HG03196 (cell line): ENCODE results near the gene DHRS3.

Experiments
- ATAC-seq: cut with Tn5 transposase; IDR thresholded peaks from one replicate; pipeline ENCODE4 v1.9.1; 2021; ENCODE audit not compliant: unreplicated experiment

The DHRS3 gene

DNA sequence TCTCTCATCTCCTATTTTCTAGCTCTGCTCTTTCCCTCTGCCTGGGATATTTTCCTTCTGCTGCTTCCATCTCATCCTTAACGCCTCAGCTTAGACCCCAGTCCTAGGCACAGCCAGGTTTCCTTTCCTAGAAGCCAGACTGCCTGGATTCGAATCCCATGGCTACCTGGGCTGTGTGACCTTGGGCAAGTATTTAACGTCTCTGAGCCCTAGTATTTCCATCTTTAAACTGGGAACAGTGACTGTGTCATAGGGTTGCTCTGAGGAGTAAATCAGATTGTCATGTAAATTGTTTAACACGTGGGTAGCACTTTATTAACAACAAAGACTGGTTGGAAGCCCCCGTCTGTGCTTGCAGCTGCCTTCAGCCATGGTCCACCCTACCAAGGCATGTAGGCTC, 18.4 kb downstream of the DHRS3 start:
- ATAC-seq, result no peak

DNA sequence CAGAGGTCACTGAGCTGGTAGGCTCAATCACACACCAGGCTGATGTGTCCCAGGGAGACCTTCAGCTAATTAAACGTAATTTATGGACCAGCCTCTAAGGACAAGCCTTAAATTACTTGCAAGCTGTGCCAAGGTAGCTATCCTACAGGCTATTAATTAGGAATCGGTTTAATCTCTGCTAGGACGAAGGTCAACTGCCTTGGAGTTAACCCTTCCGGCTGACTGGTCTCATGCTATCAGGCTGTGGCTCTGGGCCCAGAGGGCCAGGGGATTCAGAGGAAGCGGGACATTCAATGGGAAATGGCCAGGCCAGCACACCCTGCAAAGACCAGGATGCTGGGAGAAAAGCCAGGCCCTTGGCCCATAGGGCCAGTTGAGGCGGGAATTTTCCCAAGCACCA, 19.0 kb downstream of the DHRS3 start:
- ATAC-seq, result no peak

DNA sequence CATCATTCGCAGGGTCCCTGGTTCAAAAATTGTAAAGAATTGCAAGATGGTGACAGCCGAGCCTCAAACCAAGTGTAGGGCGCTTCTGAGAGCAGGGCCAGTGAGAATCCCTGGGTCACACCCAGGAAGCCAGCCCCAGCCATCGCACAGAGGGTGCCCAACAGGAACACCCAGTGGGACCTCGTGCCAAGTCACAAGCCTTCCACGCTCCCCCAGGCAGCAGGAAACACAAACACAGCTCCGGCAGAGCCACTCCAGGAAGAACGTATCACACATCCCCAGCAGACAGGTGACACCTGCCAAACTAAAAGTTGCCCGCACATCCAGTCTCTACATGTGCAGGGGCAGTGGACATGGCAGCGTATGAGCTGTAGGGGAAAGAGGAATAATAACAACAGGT, 20.2 kb downstream of the DHRS3 start:
- no peak for ATAC-seq

- ATAC-seq, result no peak
Observed at GRCh38 chr1:12596007-12596821, 21.8 kb downstream of the DHRS3 start.

- ATAC-seq, result no peak
Observed at GRCh38 chr1:12595757-12596006, 22.3 kb downstream of the DHRS3 start.

DNA sequence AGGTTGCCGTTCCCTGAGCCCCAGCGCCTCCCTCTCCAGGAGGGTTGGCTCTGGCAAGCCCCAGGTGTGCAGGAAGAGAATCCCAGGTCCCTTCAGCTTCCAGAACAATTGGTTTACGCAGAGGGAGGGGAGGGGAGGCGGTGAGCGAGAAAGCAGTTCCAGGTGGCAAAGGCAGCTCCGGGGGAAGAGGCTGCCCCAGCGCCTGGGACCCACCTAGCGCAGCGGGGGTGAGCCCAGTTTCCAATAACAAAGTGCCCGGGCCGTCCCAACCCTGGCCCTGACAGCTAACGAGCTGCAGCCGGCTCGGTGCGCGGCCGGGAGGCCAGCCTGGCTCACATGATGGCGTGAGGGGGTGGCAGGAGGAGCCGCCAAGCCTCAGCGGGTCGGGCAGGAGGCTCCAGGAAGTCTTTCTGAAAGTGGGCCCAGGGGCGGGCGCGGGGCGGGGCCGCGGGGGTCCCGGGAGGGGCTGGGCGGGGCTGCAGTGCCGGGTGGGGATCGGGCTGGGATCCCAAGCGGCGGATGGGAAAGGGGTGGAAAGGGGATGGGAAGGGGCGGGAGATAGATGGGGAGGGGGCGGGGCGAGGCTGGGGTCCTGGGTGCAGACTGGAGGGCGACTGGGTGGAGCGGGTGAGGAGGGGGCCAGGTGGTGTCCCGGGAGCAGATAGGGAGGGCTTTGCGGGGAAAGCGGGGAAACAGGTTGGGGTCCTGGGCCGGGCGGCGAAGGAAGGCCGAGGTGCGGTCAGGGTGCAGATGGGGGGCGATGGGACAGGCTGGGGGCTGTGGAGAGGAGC, 22.8 kb downstream of the DHRS3 start:
- no peak for ATAC-seq

GRCh38 chr1:12594490-12594889, 23.5 kb downstream of the DHRS3 start:
- ATAC-seq, result no peak

DNA sequence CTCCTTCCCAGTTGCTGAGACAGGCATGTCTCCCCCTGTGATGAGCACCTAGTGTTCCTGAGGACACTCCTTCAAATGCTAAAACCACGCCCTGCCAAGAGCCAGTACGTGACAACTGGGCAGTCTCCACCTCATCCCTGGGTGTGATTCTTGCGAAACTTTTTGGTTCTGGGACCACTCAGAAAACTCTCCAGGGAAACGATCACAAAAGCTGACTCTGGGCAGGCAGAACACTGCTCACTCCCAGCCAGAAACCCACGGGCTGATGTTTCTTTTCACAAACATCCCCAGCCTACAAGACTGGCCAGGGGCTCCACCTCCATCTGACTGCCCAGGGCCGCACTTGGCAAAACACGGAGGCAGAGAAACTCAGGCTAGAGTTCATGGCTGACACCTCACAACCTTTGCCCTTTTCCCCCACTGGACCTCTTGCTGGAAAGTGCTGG, 24.4 kb downstream of the DHRS3 start:
- no peak for ATAC-seq

- ATAC-seq, result no peak
Observed at GRCh38 chr1:12592496-12592895, 25.5 kb downstream of the DHRS3 start.

- no peak for ATAC-seq
Observed at GRCh38 chr1:12591267-12591938, 26.6 kb downstream of the DHRS3 start.

DNA sequence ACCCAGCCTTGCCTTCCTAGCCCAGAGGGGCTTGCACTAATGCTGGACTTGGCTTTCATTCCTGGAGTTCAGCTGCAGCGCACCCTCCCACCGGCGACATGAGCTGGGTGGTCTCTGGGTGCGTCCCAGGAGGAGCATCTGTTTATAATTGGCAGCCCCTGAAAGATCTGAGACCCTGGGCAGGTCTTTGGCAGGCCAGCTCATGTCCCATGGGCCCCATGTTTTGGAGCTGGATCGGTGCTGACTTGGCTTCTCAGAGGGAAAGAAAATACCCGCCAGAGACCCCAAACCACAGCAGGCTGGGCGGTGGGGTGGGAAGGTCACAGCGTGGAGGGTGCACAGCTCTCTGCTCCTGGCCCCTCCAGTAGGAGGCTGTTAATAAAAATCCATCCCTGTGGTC, 29.3 kb downstream of the DHRS3 start:
- ATAC-seq, result no peak

DNA sequence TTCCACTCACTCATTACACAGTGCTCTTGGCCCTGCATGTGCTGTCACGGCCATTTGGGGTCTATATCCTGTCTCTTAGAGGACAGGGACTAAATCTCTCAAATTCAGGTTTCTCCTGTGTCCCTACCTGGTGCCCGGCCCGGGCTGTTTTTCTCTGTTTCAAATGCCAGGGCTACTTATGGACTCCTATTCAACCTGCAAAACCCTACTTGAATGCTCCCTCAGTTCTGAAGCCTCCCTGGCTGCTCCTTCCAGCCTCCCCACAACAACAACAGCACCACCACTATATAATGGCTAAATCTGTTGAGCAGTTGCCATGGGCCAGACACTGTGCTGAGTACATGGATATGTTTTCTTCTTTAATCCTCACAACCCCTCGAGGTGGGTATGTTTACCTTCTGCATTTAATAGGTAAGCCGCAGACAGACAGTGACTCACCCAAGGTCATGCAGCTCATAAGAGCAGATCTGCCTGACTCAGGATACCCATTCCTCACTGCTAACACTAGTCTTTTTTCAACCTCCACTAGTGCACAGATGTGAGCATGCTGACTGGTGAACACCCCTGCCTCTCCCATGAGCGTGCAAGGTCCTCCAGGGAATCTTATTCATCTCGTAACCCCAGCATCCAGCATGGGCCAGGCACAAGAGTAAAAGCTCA, 29.9 kb downstream of the DHRS3 start:
- ATAC-seq, result no peak

DNA sequence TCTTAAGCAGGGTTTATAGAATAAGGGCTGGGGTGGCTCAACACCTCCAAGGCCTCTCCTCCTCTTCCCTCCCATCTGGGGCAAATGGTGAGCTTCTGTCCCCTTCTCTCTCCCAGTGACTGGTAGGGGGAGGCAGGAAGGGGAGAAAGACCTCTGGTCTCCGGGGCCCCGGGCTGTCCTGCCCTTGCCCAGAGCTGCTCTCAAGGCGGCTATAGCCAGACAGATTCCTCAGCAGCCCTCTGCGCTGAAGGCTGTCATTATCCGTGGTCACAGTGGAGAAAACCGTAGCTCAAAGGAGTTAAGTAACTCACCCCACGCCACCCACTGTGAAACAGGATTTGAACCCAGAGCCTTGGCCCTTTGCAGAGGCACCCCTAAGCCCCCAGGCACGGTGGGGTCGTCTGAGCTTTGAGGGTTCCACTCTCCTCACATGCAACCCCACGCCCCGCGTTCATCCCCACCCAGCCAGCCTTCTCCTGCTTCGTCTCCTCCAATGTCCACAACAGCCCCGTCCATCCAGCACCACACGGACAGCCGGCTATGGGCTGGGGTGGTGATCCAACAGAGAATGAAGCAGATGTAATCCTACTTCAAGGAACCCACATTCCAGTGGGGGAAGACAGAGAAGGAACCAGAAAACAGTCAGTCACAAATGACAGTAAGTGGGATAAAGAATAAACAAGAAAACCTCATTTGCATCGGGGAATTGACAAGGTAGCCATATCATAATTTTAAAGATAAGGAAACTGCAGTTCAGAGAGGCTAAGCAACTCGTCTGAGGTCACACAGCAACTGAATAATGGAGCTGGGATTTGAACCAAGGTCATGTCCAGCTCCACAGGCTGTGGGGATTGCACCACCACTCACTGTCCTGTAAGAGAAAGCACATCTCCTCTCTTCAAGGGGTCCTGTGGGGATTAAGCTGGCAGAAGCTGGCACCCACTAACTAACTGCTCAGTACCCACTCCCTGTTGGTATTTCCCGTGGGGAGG, 31.8 kb downstream of the DHRS3 start:
- no peak for ATAC-seq

GRCh38 chr1:12585536-12585935, 32.5 kb downstream of the DHRS3 start:
- ATAC-seq, result no peak

- ATAC-seq, result no peak
Observed at GRCh38 chr1:12584900-12585525, 33.0 kb downstream of the DHRS3 start.

DNA sequence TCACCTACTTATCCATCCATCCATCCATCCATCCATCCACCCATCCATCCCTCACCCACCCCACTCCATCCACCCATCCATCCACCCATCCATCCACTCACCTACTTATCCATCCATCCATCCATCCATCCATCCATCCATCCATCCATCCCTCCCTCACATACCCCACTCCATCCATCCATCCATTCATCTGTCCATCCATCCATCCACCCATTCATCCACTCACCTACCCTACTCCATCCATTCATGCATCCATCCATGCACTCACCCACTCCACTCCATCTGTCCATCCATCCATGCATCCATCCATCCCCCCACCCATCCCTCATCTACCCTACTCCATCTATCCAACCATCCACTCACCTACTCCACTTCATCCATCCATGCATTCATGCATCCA, 34.5 kb downstream of the DHRS3 start:
- no peak for ATAC-seq

DNA sequence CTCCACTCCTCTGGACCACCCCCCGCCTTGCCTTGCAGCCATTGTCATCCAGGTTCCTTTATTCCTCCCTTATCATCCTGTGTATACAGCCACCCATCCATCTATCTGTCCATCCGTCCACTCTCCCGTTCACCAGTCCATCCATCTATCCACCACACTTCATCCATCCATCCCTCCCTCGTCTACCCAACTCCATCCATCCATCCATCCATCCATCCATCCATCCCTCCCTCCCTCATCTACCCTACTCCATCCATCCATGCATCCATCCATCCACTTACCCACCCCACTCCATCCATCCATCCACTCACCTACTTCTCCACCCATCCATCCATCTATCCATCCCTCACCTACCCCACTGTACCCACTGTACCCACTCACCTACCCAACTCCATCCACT, 35.4 kb downstream of the DHRS3 start:
- no peak for ATAC-seq

DNA sequence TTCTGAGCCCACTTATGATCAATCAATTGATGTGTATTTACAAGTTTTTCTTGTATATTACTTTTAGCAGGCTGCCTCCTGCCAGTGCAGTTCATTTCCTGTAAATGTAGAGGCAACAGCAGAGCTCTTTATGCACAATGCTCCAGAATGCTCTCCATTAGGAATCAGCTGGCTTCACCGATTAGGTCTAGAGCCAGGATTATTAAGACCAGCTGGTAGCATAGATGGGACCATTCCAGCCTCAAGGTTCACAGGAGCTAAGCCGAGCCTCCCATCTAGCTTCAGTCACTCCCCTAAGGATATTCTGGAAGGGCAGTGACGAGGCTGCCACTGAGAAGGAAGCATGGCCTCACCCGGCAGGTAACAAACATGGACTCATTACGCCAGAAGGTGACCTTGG, 36.8 kb downstream of the DHRS3 start:
- no peak for ATAC-seq

- ATAC-seq, result no peak
Observed at GRCh38 chr1:12580054-12580887, 37.7 kb downstream of the DHRS3 start.
